Fibroblast of lung (primary cell): ENCODE data around the gene LMF1. TPM values are rescaled to one million over a fixed set of nuclear protein-coding genes. Genes with fewer than 3 reads are reported as not detected.

Experiments
- DNase-seq, 2 donors: peaks; one replicate each; pipeline versions ENCODE4 v3.0.0 to v3.0.0-alpha.2; 2010; ENCODE audit warnings: low read depth in 2 of 2
- H2AFZ ChIP-seq: 2 replicates; pipeline ENCODE4 v1.5.1; 2012; ENCODE audit warnings: low read length, control low read depth, inconsistent platforms
- H3K27ac ChIP-seq: 2 replicates; pipeline ENCODE4 v1.5.1; 2011; ENCODE audit warnings: low read length, control low read depth; ENCODE audit not compliant: insufficient read depth
- H3K27me3 ChIP-seq: 2 replicates; pipeline ENCODE4 v1.5.1; 2011; ENCODE audit warnings: mild to moderate bottlenecking, low read length; ENCODE audit not compliant: control insufficient read depth, insufficient read depth
- H3K36me3 ChIP-seq: 2 replicates; pipeline ENCODE4 v1.5.1; 2011; ENCODE audit warnings: low read length; ENCODE audit not compliant: control insufficient read depth, insufficient read depth
- H3K4me1 ChIP-seq: 2 replicates; pipeline ENCODE4 v1.5.1; 2011; ENCODE audit warnings: low read length; ENCODE audit not compliant: control insufficient read depth, insufficient read depth; ENCODE audit errors: extremely low read depth
- H3K4me2 ChIP-seq: 2 replicates; pipeline ENCODE4 v1.5.1; 2011; ENCODE audit warnings: low read length, control low read depth; ENCODE audit not compliant: insufficient read depth; ENCODE audit errors: extremely low read depth
- H3K4me3 ChIP-seq, 4 experiments: fragments of 200-600 bp in 1 of 4; sonication (generic) in 1 of 4; replicated peaks in 1 of 4; 2 replicates each; pipeline ENCODE4 v1.5.1; 2011 to 2016; ENCODE audit warnings: low read length in 4 of 4, low read depth in 3 of 4, mild to moderate bottlenecking in 3 of 4, control low read depth in 2 of 4, inconsistent platforms in 1 of 4, mixed read lengths in 1 of 4; ENCODE audit not compliant: insufficient read depth in 1 of 4; ENCODE audit errors: control extremely low read depth in 1 of 4
- H3K79me2 ChIP-seq: 2 replicates; pipeline ENCODE4 v1.5.1; 2012; ENCODE audit warnings: mild to moderate bottlenecking, low read length, inconsistent platforms; ENCODE audit not compliant: control insufficient read depth, insufficient read depth
- H3K9ac ChIP-seq: 2 replicates; pipeline ENCODE4 v1.5.1; 2011; ENCODE audit warnings: mild to moderate bottlenecking, low read length, control low read depth; ENCODE audit not compliant: insufficient read depth
- H3K9me3 ChIP-seq: 2 replicates; pipeline ENCODE4 v1.5.1; 2012; ENCODE audit warnings: low read depth, low read length; ENCODE audit not compliant: control insufficient read depth, insufficient read depth
- H4K20me1 ChIP-seq: 2 replicates; pipeline ENCODE4 v1.5.1; 2011; ENCODE audit warnings: low read length; ENCODE audit not compliant: control insufficient read depth, insufficient read depth; ENCODE audit errors: extremely low read depth
- EZH2 ChIP-seq: IDR thresholded peaks from 2 replicates; pipeline ENCODE4 v1.5.1; 2012; ENCODE audit warnings: low read length, control low read depth, mild to moderate bottlenecking; ENCODE audit errors: missing control alignments
- polyA plus RNA-seq, 2 donors: library from polyadenylated mRNA; depleted of rRNA in 1 of 2; stranded (reverse) in 1 of 2; unstranded in 1 of 2; fragments of >200 nt; gene quantifications; 2 replicates each; pipeline ENCODE4 v1.2.1, GENCODE V29; 2011 to 2012; ENCODE audit warnings: missing spikeins in 1 of 2
- total RNA-seq: library from RNA; depleted of rRNA; stranded (reverse); fragments of >200 nt; gene quantifications from 2 replicates; pipeline ENCODE4 v1.2.1, GENCODE V29; 2014
- TF ChIP-seq, protein P1 (sequence below), 2 donors: IDR thresholded peaks in 1 of 2; conservative IDR thresholded peaks in 1 of 2; 1 replicate in 1 of 2; 2 replicates in 1 of 2; pipeline ENCODE4 v1.5.1; 2011 to 2012; ENCODE audit warnings: low read length in 2 of 2, control low read depth in 1 of 2, inconsistent platforms in 1 of 2, low read depth in 1 of 2, mild to moderate bottlenecking in 1 of 2

The LMF1 gene
- total and polyA plus RNA-seq, 2 donors (not counting 1 experiment from before 2014, with no cell fraction given) = 12.3 to 12.6 TPM

DNA sequence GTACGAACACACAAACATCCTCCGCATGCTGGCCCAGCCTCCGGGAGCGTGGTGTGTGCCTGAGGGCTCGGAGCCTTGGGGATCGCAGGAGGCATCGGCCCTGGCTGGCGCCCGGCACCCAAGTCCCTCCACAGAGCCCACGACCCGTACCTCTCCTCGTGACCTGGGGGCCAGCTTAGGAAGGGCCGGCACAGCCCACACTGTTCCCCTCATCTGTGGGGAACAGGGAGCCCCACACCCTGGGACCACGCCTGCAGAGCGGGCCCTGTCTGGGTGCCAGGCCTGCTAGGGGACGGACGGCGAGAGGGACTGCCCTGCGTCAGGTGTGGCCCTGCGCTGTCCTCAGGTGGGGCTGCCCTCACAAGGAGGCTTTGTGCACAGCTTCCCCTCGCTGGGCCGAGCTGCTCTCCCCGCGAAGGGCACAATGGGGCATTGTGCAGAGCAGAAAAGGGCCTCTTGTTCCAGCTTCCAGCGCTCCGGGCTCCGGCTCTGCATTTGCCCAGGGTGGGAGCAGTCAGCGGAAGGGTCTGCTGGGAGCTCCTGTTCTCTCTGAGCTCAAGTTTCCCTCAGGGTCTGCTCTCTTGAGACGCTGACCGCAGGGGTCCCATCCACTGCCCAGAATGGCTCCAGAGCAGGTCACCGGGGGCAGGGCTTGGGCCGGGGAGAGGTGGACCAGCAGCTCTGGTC is 1.7 kb upstream of the LMF1 start:
- no peak overlapping the region for H3K9ac ChIP-seq
- H3K36me3 ChIP-seq = no peaks in the 10 kb centered on the region
- no peaks in the 10 kb centered on the region for H3K79me2 ChIP-seq
- H4K20me1 ChIP-seq = no peaks in the 10 kb centered on the region
- no peak overlapping the region for H3K27ac ChIP-seq
- no peak overlapping the region for H3K4me2 ChIP-seq
- TF ChIP-seq, protein P1, sequence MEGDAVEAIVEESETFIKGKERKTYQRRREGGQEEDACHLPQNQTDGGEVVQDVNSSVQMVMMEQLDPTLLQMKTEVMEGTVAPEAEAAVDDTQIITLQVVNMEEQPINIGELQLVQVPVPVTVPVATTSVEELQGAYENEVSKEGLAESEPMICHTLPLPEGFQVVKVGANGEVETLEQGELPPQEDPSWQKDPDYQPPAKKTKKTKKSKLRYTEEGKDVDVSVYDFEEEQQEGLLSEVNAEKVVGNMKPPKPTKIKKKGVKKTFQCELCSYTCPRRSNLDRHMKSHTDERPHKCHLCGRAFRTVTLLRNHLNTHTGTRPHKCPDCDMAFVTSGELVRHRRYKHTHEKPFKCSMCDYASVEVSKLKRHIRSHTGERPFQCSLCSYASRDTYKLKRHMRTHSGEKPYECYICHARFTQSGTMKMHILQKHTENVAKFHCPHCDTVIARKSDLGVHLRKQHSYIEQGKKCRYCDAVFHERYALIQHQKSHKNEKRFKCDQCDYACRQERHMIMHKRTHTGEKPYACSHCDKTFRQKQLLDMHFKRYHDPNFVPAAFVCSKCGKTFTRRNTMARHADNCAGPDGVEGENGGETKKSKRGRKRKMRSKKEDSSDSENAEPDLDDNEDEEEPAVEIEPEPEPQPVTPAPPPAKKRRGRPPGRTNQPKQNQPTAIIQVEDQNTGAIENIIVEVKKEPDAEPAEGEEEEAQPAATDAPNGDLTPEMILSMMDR (conservative IDR thresholded peaks at IDR 0.05 in 1 of 2, IDR thresholded peaks at IDR 0.05 in 1 of 2; ENCODE audit: low read depth in 1 of 2, low read length in 2 of 2) = no peak
- TF ChIP-seq EZH2 = no peak
- peaks cover 12% of the 10 kb centered on the region for H3K27me3 ChIP-seq
- H3K4me1 ChIP-seq = peaks cover 2% of the 10 kb centered on the region
- no peak for DNase-seq
- H3K9me3 ChIP-seq = no peaks in the 10 kb centered on the region
- H2AFZ ChIP-seq = no peak overlapping the region
- no peak overlapping the region for H3K4me3 ChIP-seq

DNA sequence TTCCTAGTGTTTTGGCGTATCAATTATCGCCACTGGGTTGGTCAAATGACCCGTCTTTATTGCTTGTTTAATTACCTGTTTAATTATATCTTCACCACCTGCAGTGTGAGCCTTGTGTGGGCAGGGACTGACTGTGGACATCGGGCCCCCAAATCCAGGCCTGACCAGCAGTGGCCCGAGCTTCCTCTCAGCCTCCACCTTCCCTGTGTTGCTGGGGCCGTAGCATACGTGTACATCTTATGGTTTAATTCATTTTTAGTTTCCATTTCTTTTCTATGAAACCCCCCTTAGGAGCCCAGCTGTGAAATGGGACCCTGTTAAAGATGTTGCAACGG is 1.2 kb upstream of the LMF1 start:
- H3K9ac ChIP-seq = no peak overlapping the region
- H4K20me1 ChIP-seq = no peaks in the 10 kb centered on the region
- H3K4me2 ChIP-seq = no peak overlapping the region
- H2AFZ ChIP-seq = no peak overlapping the region
- H3K27ac ChIP-seq = no peak overlapping the region
- no peak overlapping the region for H3K4me3 ChIP-seq
- no peaks in the 10 kb centered on the region for H3K36me3 ChIP-seq
- H3K9me3 ChIP-seq = no peaks in the 10 kb centered on the region
- TF ChIP-seq EZH2 = no peak
- TF ChIP-seq, protein P1 (conservative IDR thresholded peaks at IDR 0.05 in 1 of 2, IDR thresholded peaks at IDR 0.05 in 1 of 2; ENCODE audit: low read depth in 1 of 2, low read length in 2 of 2) = no peak
- no peaks in the 10 kb centered on the region for H3K79me2 ChIP-seq
- no peak for DNase-seq
- H3K4me1 ChIP-seq = peaks cover 2% of the 10 kb centered on the region
- H3K27me3 ChIP-seq = peaks cover 12% of the 10 kb centered on the region

GRCh38 chr16:971582-971905 is 760 bp upstream of the LMF1 start:
- no peak for TF ChIP-seq EZH2
- TF ChIP-seq, protein P1 (conservative IDR thresholded peaks at IDR 0.05 in 1 of 2, IDR thresholded peaks at IDR 0.05 in 1 of 2; ENCODE audit: low read depth in 1 of 2, low read length in 2 of 2) = no peak
- Histone ChIP-seq H3K4me1 (peaks cover 2% of the 10 kb centered on the region), H3K27me3 (peaks cover 12% of the 10 kb centered on the region), H3K27ac (no peak overlapping the region), H3K79me2 (no peaks in the 10 kb centered on the region), H3K9ac (no peak overlapping the region), H2AFZ (no peak overlapping the region), H4K20me1 (no peaks in the 10 kb centered on the region), H3K4me3 (no peak overlapping the region), H3K4me2 (no peak overlapping the region), H3K9me3 (no peaks in the 10 kb centered on the region), H3K36me3 (no peaks in the 10 kb centered on the region)
- DNase-seq = no peak
